Osteocyte (in vitro differentiated cells): ENCODE results near the gene PIGO. TPM values are rescaled to one million over a fixed set of nuclear protein-coding genes. Genes with fewer than 3 reads are reported as not detected.

Experiments
- DNase-seq: peaks from one replicate; pipeline ENCODE4 v3.0.0; 2021; ENCODE audit warnings: mixed read lengths; ENCODE audit not compliant: unreplicated experiment; ENCODE audit errors: extremely low spot score
- H3K27ac Mint-ChIP-seq: one replicate; pipeline ENCODE4 v1.8.0; 2021; ENCODE audit warnings: mild to moderate bottlenecking, mixed read lengths; ENCODE audit not compliant: unreplicated experiment
- H3K27me3 Mint-ChIP-seq: one replicate; pipeline ENCODE4 v1.8.0; 2021; ENCODE audit warnings: mixed read lengths; ENCODE audit not compliant: unreplicated experiment
- H3K36me3 Mint-ChIP-seq: one replicate; pipeline ENCODE4 v1.8.0; 2021; ENCODE audit warnings: mixed read lengths; ENCODE audit not compliant: unreplicated experiment
- H3K4me1 Mint-ChIP-seq: one replicate; pipeline ENCODE4 v1.8.0; 2021; ENCODE audit warnings: mixed read lengths; ENCODE audit not compliant: unreplicated experiment
- H3K4me3 Mint-ChIP-seq: one replicate; pipeline ENCODE4 v1.8.0; 2021; ENCODE audit warnings: mild to moderate bottlenecking, moderate library complexity, mixed read lengths; ENCODE audit not compliant: unreplicated experiment
- H3K9me3 Mint-ChIP-seq: one replicate; pipeline ENCODE4 v1.8.0; 2021; ENCODE audit warnings: mixed read lengths; ENCODE audit not compliant: unreplicated experiment
- CTCF ChIP-seq: fragments of 200-600 bp; sonication (generic); IDR thresholded peaks from 2 replicates; pipeline ENCODE4 v1.5.0; 2021; ENCODE audit warnings: antibody characterized with exemption, mild to moderate bottlenecking, moderate library complexity
- total RNA-seq: library from RNA; stranded (reverse); gene quantifications from 2 replicates; pipeline ENCODE4 v1.2.1, GENCODE V29; 2021

The PIGO gene
- total RNA-seq, 1 donor from 2014 or later: 33.9 TPM

- TF ChIP-seq CTCF: no peak
- DNase-seq: no peak
- Mint-ChIP-seq H3K36me3 (no peaks in the 10 kb centered on the region), H3K9me3 (no peaks in the 10 kb centered on the region), H3K4me1 (peaks cover 53% of the 10 kb centered on the region), H3K27ac (peak overlapping the region; percentile 99), H3K4me3 (peak overlapping the region; percentile 92), H3K27me3 (no peaks in the 10 kb centered on the region)
Observed at GRCh38 chr9:35114840-35115628, 18.6 kb upstream of the PIGO start.

GRCh38 chr9:35114113-35114839, 17.9 kb upstream of the PIGO start:
- DNase-seq: peak; percentile 97
- Mint-ChIP-seq H3K4me1 (peaks cover 59% of the 10 kb centered on the region), H3K36me3 (no peaks in the 10 kb centered on the region), H3K27ac (peak overlapping the region; percentile 99), H3K4me3 (peak overlapping the region; percentile 92), H3K9me3 (no peaks in the 10 kb centered on the region), H3K27me3 (no peaks in the 10 kb centered on the region)
- no peak for TF ChIP-seq CTCF

GRCh38 chr9:35112257-35113020, 16.0 kb upstream of the PIGO start:
- peak overlapping the region; percentile 96 for H3K27ac Mint-ChIP-seq
- DNase-seq: no peak
- TF ChIP-seq CTCF: no peak
- no peaks in the 10 kb centered on the region for H3K27me3 Mint-ChIP-seq
- no peaks in the 10 kb centered on the region for H3K9me3 Mint-ChIP-seq
- H3K4me1 Mint-ChIP-seq: peaks cover 59% of the 10 kb centered on the region
- no peaks in the 10 kb centered on the region for H3K36me3 Mint-ChIP-seq
- peak overlapping the region; percentile 84 for H3K4me3 Mint-ChIP-seq

- TF ChIP-seq CTCF: no peak
- no peaks in the 10 kb centered on the region for H3K9me3 Mint-ChIP-seq
- H3K27me3 Mint-ChIP-seq: no peaks in the 10 kb centered on the region
- peak; percentile 98 for DNase-seq
- peak overlapping the region; percentile 84 for H3K4me3 Mint-ChIP-seq
- H3K27ac Mint-ChIP-seq: peak overlapping the region; percentile 96
- peaks cover 5% of the 10 kb centered on the region for H3K36me3 Mint-ChIP-seq
- H3K4me1 Mint-ChIP-seq: peaks cover 48% of the 10 kb centered on the region
Observed at GRCh38 chr9:35111001-35111933, 14.9 kb upstream of the PIGO start.
